K562 (cell line): ENCODE measurements around the gene SPON2. TPM values are rescaled to one million over a fixed set of nuclear protein-coding genes. Genes with fewer than 3 reads are reported as not detected.

Source experiments
- ATAC-seq: fragments of 200-7000 bp; cut with Tn5 transposase; 3 replicates; pipeline ENCODE4 v1.9.1; 2020; ENCODE audit warnings: moderate library complexity
- BruUV-seq: library from RNA; stranded (reverse); fragments of 400-500 nt; replicated peaks from 2 replicates; lab custom pipeline; 2021; lab: Mats Ljungman, UMichigan
- CTCF ChIA-PET: fragments of 300-600 bp; formaldehyde crosslinking; extraction: SDS; loops from one replicate; lab custom pipeline; 2021; ENCODE audit warnings: low intra/inter-chr PET ratio; lab: Yijun Ruan, JAX
- POLR2A ChIA-PET: fragments of 300-600, 350-650 bp; sonication (Branson Sonifier 250); formaldehyde crosslinking; extraction: SDS; loops from one replicate; lab custom pipeline; 2021; ENCODE audit warnings: antibody characterized with exemption, inconsistent platforms; lab: Yijun Ruan, JAX
- DNase-seq, 4 experiments: peaks; one replicate each; pipeline versions ENCODE4 v3.0.0 to v3.0.0-alpha.2; 2011 to 2018; ENCODE audit warnings: low spot score in 3 of 4, mixed read lengths in 3 of 4; ENCODE audit errors: extremely low read depth in 1 of 4
- FAIRE-seq: peaks from 2 replicates; lab custom pipeline; 2011; peaks lifted over from hg19 to GRCh38; lab: Jason Lieb, UNC
- H2AFZ ChIP-seq: 2 replicates; pipeline ENCODE4 v1.6.0; 2011; ENCODE audit warnings: low read depth, low read length, control low read depth, inconsistent platforms
- H3K27ac ChIP-seq: fragments of 200-600 bp; 3 replicates; pipeline ENCODE4 v1.8.0; 2011; ENCODE audit warnings: low read depth, mild to moderate bottlenecking, control low read depth, inconsistent platforms, low read length, moderate library complexity, mixed read lengths; ENCODE audit errors: extremely low read depth
- H3K27me3 ChIP-seq, 2 experiments: fragments of 300-600 bp in 1 of 2; 2 replicates in 1 of 2; 3 replicates in 1 of 2; pipeline versions ENCODE4 v1.6.0 to v1.8.0; 2011; ENCODE audit warnings: inconsistent platforms in 2 of 2, low read length in 2 of 2, mild to moderate bottlenecking in 1 of 2, mixed read lengths in 1 of 2, moderate library complexity in 1 of 2; ENCODE audit not compliant: control insufficient read depth in 2 of 2, insufficient read depth in 2 of 2
- H3K36me3 ChIP-seq: fragments of 300-600 bp; 3 replicates; pipeline ENCODE4 v1.8.0; 2011; ENCODE audit warnings: mild to moderate bottlenecking, low read length, inconsistent platforms; ENCODE audit not compliant: control insufficient read depth, insufficient read depth
- H3K4me1 ChIP-seq, 2 experiments: fragments of 200-600 bp in 1 of 2; replicated peaks in 1 of 2; 2 replicates in 1 of 2; 3 replicates in 1 of 2; pipeline versions ENCODE4 v1.5.1 to v1.8.0; 2011; ENCODE audit warnings: inconsistent platforms in 2 of 2, low read length in 2 of 2, mild to moderate bottlenecking in 1 of 2, mixed read lengths in 1 of 2, moderate library complexity in 1 of 2; ENCODE audit not compliant: control insufficient read depth in 2 of 2, insufficient read depth in 2 of 2
- H3K4me2 ChIP-seq: 2 replicates; pipeline ENCODE4 v1.6.1; 2011; ENCODE audit warnings: low read length, control low read depth, inconsistent platforms, mixed read lengths; ENCODE audit not compliant: insufficient read depth
- H3K4me3 ChIP-seq: fragments of 200-600 bp; sonication (generic), shearing (Covaris generic); 2 replicates; pipeline ENCODE4 v1.5.1; 2016; ENCODE audit warnings: control low read depth, inconsistent platforms
- H3K79me2 ChIP-seq: fragments of 200-600 bp; 3 replicates; pipeline ENCODE4 v1.8.0; 2011; ENCODE audit warnings: low read length, inconsistent platforms; ENCODE audit not compliant: control insufficient read depth, insufficient read depth
- H3K9ac ChIP-seq, 2 experiments: 2 replicates each; pipeline versions ENCODE4 v1.6.0 to v1.6.1; 2011; ENCODE audit warnings: low read depth in 2 of 2, low read length in 2 of 2, control low read depth in 1 of 2, inconsistent platforms in 1 of 2, mild to moderate bottlenecking in 1 of 2, mixed read lengths in 1 of 2; ENCODE audit not compliant: insufficient read depth in 1 of 2
- H3K9me1 ChIP-seq: one replicate; pipeline ENCODE4 v1.6.0; 2011; ENCODE audit warnings: inconsistent platforms, mild to moderate bottlenecking, low read length, moderate library complexity; ENCODE audit not compliant: control insufficient read depth, insufficient read depth
- H3K9me3 ChIP-seq: replicated peaks from 2 replicates; pipeline ENCODE4 v1.5.1; 2011; ENCODE audit warnings: low read depth, low read length, inconsistent platforms; ENCODE audit not compliant: control insufficient read depth, insufficient read depth
- H4K20me1 ChIP-seq: replicated peaks from 2 replicates; pipeline ENCODE4 v1.6.1; 2011; ENCODE audit warnings: low read length, inconsistent platforms, mixed read lengths; ENCODE audit not compliant: control insufficient read depth, insufficient read depth
- CBX5 ChIP-seq: IDR thresholded peaks from 2 replicates; pipeline ENCODE4 v1.6.1; 2014; ENCODE audit warnings: low read depth, borderline replicate concordance
- CXXC5 ChIP-seq: fragments of 250-450 bp; sonication (Bioruptor Pico); IDR thresholded peaks from 2 replicates; pipeline ENCODE4 v1.8.0; 2022; ENCODE audit warnings: inconsistent platforms, mild to moderate bottlenecking, moderate library complexity
- HNRNPH1 ChIP-seq: fragments of 200-400 bp; formaldehyde crosslinking; optimal IDR thresholded peaks from 2 replicates; pipeline ENCODE3; 2017; ENCODE audit warnings: low read depth, mild to moderate bottlenecking, low read length, moderate library complexity
- HNRNPL ChIP-seq: fragments of 200-400 bp; formaldehyde crosslinking; IDR thresholded peaks from 2 replicates; pipeline ENCODE4 v1.6.1; 2017; ENCODE audit warnings: low read depth, mild to moderate bottlenecking, low read length
- HNRNPUL1 ChIP-seq: fragments of 200-400 bp; formaldehyde crosslinking; IDR thresholded peaks from 2 replicates; pipeline ENCODE4 v1.6.1; 2017; ENCODE audit warnings: low read length
- KLF10 ChIP-seq: fragments of 250-450 bp; sonication (Bioruptor Pico); IDR thresholded peaks from 2 replicates; pipeline ENCODE4 v1.6.1; 2021; ENCODE audit warnings: matching md5 sums
- NCOR1 ChIP-seq: fragments of 450-650 bp; IDR thresholded peaks from 2 replicates; pipeline ENCODE4 v1.6.1; 2016; ENCODE audit warnings: mild to moderate bottlenecking, moderate library complexity
- NR3C1 ChIP-seq: sonication (generic); formaldehyde crosslinking; IDR thresholded peaks from 2 replicates; pipeline ENCODE4 v1.8.1; 2022; ENCODE audit warnings: missing genetic modification reagents
- SREBF1 ChIP-seq: fragments of 150-350 bp; IDR thresholded peaks from 2 replicates; pipeline ENCODE4 v1.6.1; 2014; ENCODE audit warnings: antibody characterized with exemption, low read depth, low read length, borderline replicate concordance
- ZKSCAN1 ChIP-seq: fragments of 150-350 bp; IDR thresholded peaks from 2 replicates; pipeline ENCODE4 v1.6.1; 2016; ENCODE audit warnings: low read depth, low read length
- ZNF655 ChIP-seq: fragments of 250-450 bp; sonication (Bioruptor Pico); IDR thresholded peaks from 2 replicates; pipeline ENCODE4 v1.5.0; 2021
- ZNF699 ChIP-seq: fragments of 250-450 bp; sonication (Bioruptor Pico); IDR thresholded peaks from 2 replicates; pipeline ENCODE4 v1.8.0; 2021; ENCODE audit warnings: mild to moderate bottlenecking, moderate library complexity; ENCODE audit not compliant: insufficient replicate concordance
- WGBS: fragments of 100-300 bp; shearing (Covaris generic); methylation state at CpG from one replicate; pipeline ENCODE4 v1.1.6; 2016; ENCODE audit warnings: low coverage, mixed read lengths; ENCODE audit not compliant: insufficient coverage; ENCODE audit errors: missing lambda C conversion rate; 5-methylcytosine and 5-hydroxymethylcytosine counted together
- in situ Hi-C: fragments of 300-500 bp; cut with MboI; formaldehyde crosslinking; loops from 4 replicates; pipeline ENCODE4 v1.15.0; 2018; ENCODE audit warnings: inconsistent platforms, mixed read lengths
- intact Hi-C: fragments of 100-400 bp; cut with micrococcal nuclease; formaldehyde crosslinking; loops from 2 replicates; pipeline ENCODE4 v1.14.2; 2022
- polyA plus RNA-seq, 8 experiments: library from polyadenylated mRNA; depleted of rRNA in 4 of 8; stranded (reverse) in 5 of 8; unstranded in 3 of 8; fragments of >200 nt; fragmentation: Nextera tagmentation in 2 of 8; fragmentation: Illumina TruSeq in 1 of 8; extraction: Ambion mirVana in 2 of 8; extraction: Trizol in 1 of 8; gene quantifications; 2 replicates each; pipeline versions ENCODE4 v1.2.1 to v1.2.3, GENCODE V29; 2011 to 2014; ENCODE audit warnings: inconsistent platforms in 1 of 8, missing spikeins in 1 of 8
- total RNA-seq, 7 experiments: library from RNA; depleted of rRNA in 6 of 7; stranded (reverse); fragments of >200 nt in 6 of 7; fragmentation: Illumina TruSeq in 2 of 7; extraction: Trizol in 2 of 7; gene quantifications; 2 replicates each; pipeline versions ENCODE4 v1.2.1 to v1.2.3, GENCODE V29; 2011 to 2021; ENCODE audit warnings: low replicate concordance in 1 of 7

The SPON2 gene
- total and polyA plus RNA-seq, 9 of the 15 experiments (the other 6 are each of a cell fraction or from before 2014, with no cell fraction given), result 0.21 to 2.2 (median 0.83) TPM

GRCh38 chr4:1150875-1151274 lies 21.5 kb downstream of the SPON2 start:
- Histone ChIP-seq H3K4me3 (no peak overlapping the region), H3K27me3 (peaks cover 23 to 66% of the 10 kb centered on the region in 2 experiments; a peak in 4 of 5 replicates), H3K4me1 (peaks cover 0 to 4% of the 10 kb centered on the region in 2 experiments; a peak in 2 of 5 replicates), H3K79me2 (no peaks in the 10 kb centered on the region), H3K9ac (no peak overlapping the region), H3K9me1 (no peaks in the 10 kb centered on the region), H3K27ac (no peak overlapping the region), H4K20me1 (no peaks in the 10 kb centered on the region), H2AFZ (no peak overlapping the region), H3K4me2 (no peak overlapping the region), H3K9me3 (no peaks in the 10 kb centered on the region), H3K36me3 (no peaks in the 10 kb centered on the region)
- FAIRE-seq, result no peak
- in situ Hi-C loops, result no loop called here
- ChIA-PET POLR2A (interaction anchor here (0.7 to 2.1 kb wide), 2 partner anchors 13 to 516 kb away, joined by 3 to 7 read pairs; no protein-coding TSS in a partner anchor), CTCF (no interaction called here)
- intact Hi-C loops, result no loop called here
- TF ChIP-seq ZNF699 (CRISPR knock-in tag) (no peak), CBX5 (0 out of 2 replicates have a peak, but pooled peaks have one; percentile 19)
- BruUV-seq, result no TSS peak
- ATAC-seq, result no peak
- no peak for DNase-seq
- WGBS, result 0% methylated on average over 3 of the region's 3 CpGs

GRCh38 chr4:1139860-1140259 lies 32.5 kb downstream of the SPON2 start:
- ChIA-PET POLR2A (no interaction called here), CTCF (no interaction called here)
- DNase-seq (no peak), FAIRE-seq (no peak), ATAC-seq (no peak)
- TF ChIP-seq NR3C1 (CRISPR knock-in tag) (no peak), HNRNPL (no peak), CXXC5 (CRISPR knock-in tag) (no peak), HNRNPH1 (no peak), SREBF1 (no peak), ZNF655 (no peak), NCOR1 (no peak), HNRNPUL1 (no peak), KLF10 (no peak), ZKSCAN1 (no peak)
- no peaks in the 10 kb centered on the region for H3K79me2 ChIP-seq
- WGBS, result 0% methylated on average over 1 of the region's 1 CpG
- no peaks in the 10 kb centered on the region for H3K36me3 ChIP-seq
- in situ Hi-C loops (loop anchor here (10.0 kb wide), 1 partner anchor 485 kb away; no protein-coding TSS in a partner anchor), intact Hi-C loops (no loop called here)
- no peaks in the 10 kb centered on the region for H3K9me3 ChIP-seq
- H2AFZ ChIP-seq, result no peak overlapping the region
- no peaks in the 10 kb centered on the region for H4K20me1 ChIP-seq
- no peak overlapping the region for H3K4me2 ChIP-seq
- no peak overlapping the region for H3K27ac ChIP-seq
- no peak overlapping the region for H3K4me3 ChIP-seq
- BruUV-seq, result no TSS peak
- H3K27me3 ChIP-seq, result peaks cover 26 to 37% of the 10 kb centered on the region in 2 experiments; a peak in 3 of 5 replicates
- no peaks in the 10 kb centered on the region for H3K9me1 ChIP-seq
- H3K9ac ChIP-seq, result no peak overlapping the region
- H3K4me1 ChIP-seq, result no peaks in the 10 kb centered on the region
